ENCODE results near the gene INO80D.
"Not testable (repeated sequence)": the region's sequence is repeated elsewhere in the genome, so short reads cannot be mapped to it uniquely, and the experiment has no call there.

Gene INO80D

GRCh38 chr2:206079699-206080465 lies 6.1 kb downstream of the INO80D start:
- Histone ChIP-seq H3K4me1 (ENCODE audit: insufficient read depth, poor library complexity, severe bottlenecking) (peaks cover 4% of the 10 kb centered on the region), H3K27ac (ENCODE audit: poor library complexity, severe bottlenecking) (no peak overlapping the region), H3K27me3 (ENCODE audit: insufficient read depth, poor library complexity, severe bottlenecking) (no peaks in the 10 kb centered on the region), H3K36me3 (ENCODE audit: low read depth) (no peaks in the 10 kb centered on the region), H3K9me3 (ENCODE audit: severe bottlenecking) (no peaks in the 10 kb centered on the region), H3K4me3 (ENCODE audit: severe bottlenecking) (no peak overlapping the region)
- ATAC-seq (ENCODE audit: low read depth) (no peak), DNase-seq (ENCODE audit: low spot score) (no peak)
- TF ChIP-seq CTCF (IDR thresholded peaks at IDR 0.05; ENCODE audit: poor library complexity, severe bottlenecking): no peak

GRCh38 chr2:206077879-206078278 lies 8.1 kb downstream of the INO80D start:
- H3K27ac ChIP-seq (ENCODE audit: poor library complexity, severe bottlenecking); H3K27me3 ChIP-seq (ENCODE audit: insufficient read depth, poor library complexity, severe bottlenecking); H3K4me3 ChIP-seq (ENCODE audit: severe bottlenecking); H3K4me1 ChIP-seq (ENCODE audit: insufficient read depth, poor library complexity, severe bottlenecking); H3K9me3 ChIP-seq (ENCODE audit: severe bottlenecking); H3K36me3 ChIP-seq (ENCODE audit: low read depth); ATAC-seq (ENCODE audit: low read depth); DNase-seq (ENCODE audit: low spot score): not testable (repeated sequence)

- Histone ChIP-seq H3K36me3 (ENCODE audit: low read depth) (no peaks in the 10 kb centered on the region), H3K9me3 (ENCODE audit: severe bottlenecking) (no peaks in the 10 kb centered on the region), H3K4me3 (ENCODE audit: severe bottlenecking) (no peak overlapping the region), H3K27ac (ENCODE audit: poor library complexity, severe bottlenecking) (no peak overlapping the region), H3K4me1 (ENCODE audit: insufficient read depth, poor library complexity, severe bottlenecking) (no peaks in the 10 kb centered on the region), H3K27me3 (ENCODE audit: insufficient read depth, poor library complexity, severe bottlenecking) (no peaks in the 10 kb centered on the region)
- TF ChIP-seq CTCF (IDR thresholded peaks at IDR 0.05; ENCODE audit: poor library complexity, severe bottlenecking): no peak
- no peak for ATAC-seq (ENCODE audit: low read depth)
- no peak for DNase-seq (ENCODE audit: low spot score)
Observed at GRCh38 chr2:206075113-206075512, 10.9 kb downstream of the INO80D start.

GRCh38 chr2:206071807-206072206 lies 14.2 kb downstream of the INO80D start:
- no peak overlapping the region for H3K27ac ChIP-seq (ENCODE audit: poor library complexity, severe bottlenecking)
- H3K4me3 ChIP-seq (ENCODE audit: severe bottlenecking): no peak overlapping the region
- no peaks in the 10 kb centered on the region for H3K4me1 ChIP-seq (ENCODE audit: insufficient read depth, poor library complexity, severe bottlenecking)
- ATAC-seq (ENCODE audit: low read depth) (no peak), DNase-seq (ENCODE audit: low spot score) (no peak)
- H3K36me3 ChIP-seq (ENCODE audit: low read depth): no peaks in the 10 kb centered on the region
- no peaks in the 10 kb centered on the region for H3K27me3 ChIP-seq (ENCODE audit: insufficient read depth, poor library complexity, severe bottlenecking)
- H3K9me3 ChIP-seq (ENCODE audit: severe bottlenecking): no peaks in the 10 kb centered on the region
- no peak for TF ChIP-seq CTCF (IDR thresholded peaks at IDR 0.05; ENCODE audit: poor library complexity, severe bottlenecking)

- ATAC-seq (ENCODE audit: low read depth) (no peak), DNase-seq (ENCODE audit: low spot score) (no peak)
- Histone ChIP-seq H3K36me3 (ENCODE audit: low read depth) (no peaks in the 10 kb centered on the region), H3K9me3 (ENCODE audit: severe bottlenecking) (no peaks in the 10 kb centered on the region), H3K4me1 (ENCODE audit: insufficient read depth, poor library complexity, severe bottlenecking) (no peaks in the 10 kb centered on the region), H3K27ac (ENCODE audit: poor library complexity, severe bottlenecking) (no peak overlapping the region), H3K4me3 (ENCODE audit: severe bottlenecking) (no peak overlapping the region), H3K27me3 (ENCODE audit: insufficient read depth, poor library complexity, severe bottlenecking) (no peaks in the 10 kb centered on the region)
- no peak for TF ChIP-seq CTCF (IDR thresholded peaks at IDR 0.05; ENCODE audit: poor library complexity, severe bottlenecking)
Observed at GRCh38 chr2:206069417-206069816, 16.6 kb downstream of the INO80D start.

All from RWPE2 (cell line).